ENCODE data around the gene PRDM5.
A peak's percentile ranks its signal among the peaks of the same experiment; 100 is the strongest.

PRDM5 gene

GRCh38 chr4:120796271-120796670 lies 126.3 kb downstream of the PRDM5 start:
- ChIA-PET POLR2A (no interaction called here), CTCF (no interaction called here)
- TF ChIP-seq CTCF (IDR thresholded peaks at IDR 0.05; ENCODE audit: control extremely low read depth, extremely low read depth, low read depth, missing control alignments) = no peak
- no peak for DNase-seq (ENCODE audit: extremely low spot score)

- no peak for TF ChIP-seq CTCF (IDR thresholded peaks at IDR 0.05; ENCODE audit: control extremely low read depth, extremely low read depth, low read depth, missing control alignments)
- ChIA-PET POLR2A (no interaction called here), CTCF (no interaction called here)
- no peak for DNase-seq (ENCODE audit: extremely low spot score)
These were observed 137.3 kb downstream of the PRDM5 start for GRCh38 chr4:120785202-120785601.

DNA sequence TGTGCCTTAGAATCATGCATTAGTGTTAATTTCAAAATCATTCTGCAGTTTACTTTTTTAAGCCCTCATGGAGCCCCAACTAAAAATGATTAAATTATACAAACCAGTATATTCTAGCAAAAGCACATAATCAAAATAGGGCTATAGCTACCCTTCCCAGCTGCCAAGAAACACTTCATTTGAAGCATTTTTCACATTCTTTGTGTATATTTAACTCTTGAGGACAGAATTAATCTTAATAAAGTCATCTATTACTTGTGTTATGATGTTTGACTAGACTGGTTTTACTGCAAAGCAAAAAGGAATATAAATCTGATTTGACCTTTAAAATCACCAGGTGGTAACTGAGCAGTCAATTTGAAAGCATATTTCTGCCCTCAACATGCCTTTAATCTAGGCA lies 145.1 kb downstream of the PRDM5 start:
- DNase-seq (ENCODE audit: extremely low spot score) = no peak
- TF ChIP-seq CTCF (IDR thresholded peaks at IDR 0.05; ENCODE audit: control extremely low read depth, extremely low read depth, low read depth, missing control alignments) = no peak
- ChIA-PET POLR2A (no interaction called here), CTCF (interaction anchor here (1.1 kb wide), 1 partner anchor 10 kb away, joined by 3 read pairs; no protein-coding TSS in a partner anchor)

- TF ChIP-seq CTCF (IDR thresholded peaks at IDR 0.05; ENCODE audit: control extremely low read depth, extremely low read depth, low read depth, missing control alignments) = no peak
- ChIA-PET CTCF (no interaction called here), POLR2A (no interaction called here)
- DNase-seq (ENCODE audit: extremely low spot score) = no peak
These were observed 147.1 kb downstream of the PRDM5 start for GRCh38 chr4:120775431-120775830.

GRCh38 chr4:120773641-120774040 lies 148.9 kb downstream of the PRDM5 start:
- ChIA-PET POLR2A (no interaction called here), CTCF (interaction anchor here (1.1 kb wide), 1 partner anchor 9 kb away, joined by 4 read pairs; no protein-coding TSS in a partner anchor)
- no peak for DNase-seq (ENCODE audit: extremely low spot score)
- no peak for TF ChIP-seq CTCF (IDR thresholded peaks at IDR 0.05; ENCODE audit: control extremely low read depth, extremely low read depth, low read depth, missing control alignments)

DNA sequence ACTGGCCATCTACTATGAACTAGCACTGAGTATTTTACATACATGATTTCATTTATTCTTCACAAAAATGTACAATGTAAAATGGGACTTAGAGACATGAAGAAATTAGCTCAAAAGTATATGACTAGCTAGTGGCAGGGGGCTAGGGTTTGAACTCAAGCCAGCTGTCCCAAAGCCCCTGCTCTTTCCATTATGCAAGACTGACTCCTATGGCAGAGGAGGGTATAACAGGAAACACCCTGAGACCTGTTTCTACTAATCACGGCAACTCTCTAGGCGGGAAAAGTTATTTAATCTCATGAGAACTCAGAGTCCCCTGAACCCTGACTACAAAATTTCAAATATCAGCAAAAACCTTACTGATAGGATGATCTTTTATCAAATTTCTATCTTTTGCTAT lies 150.6 kb downstream of the PRDM5 start:
- POLR2A ChIA-PET = no interaction called here
- no peak for DNase-seq (ENCODE audit: extremely low spot score)
- CTCF ChIA-PET = no interaction called here
- TF ChIP-seq CTCF (IDR thresholded peaks at IDR 0.05; ENCODE audit: control extremely low read depth, extremely low read depth, low read depth, missing control alignments) = peak; percentile 11

GRCh38 chr4:120770897-120771296 lies 151.6 kb downstream of the PRDM5 start:
- ChIA-PET POLR2A (no interaction called here), CTCF (no interaction called here)
- no peak for DNase-seq (ENCODE audit: extremely low spot score)
- no peak for TF ChIP-seq CTCF (IDR thresholded peaks at IDR 0.05; ENCODE audit: control extremely low read depth, extremely low read depth, low read depth, missing control alignments)

Data from GM10248 (cell line).